H9 (cell line): ENCODE data around the gene PREX1. TPM values are rescaled to one million over a fixed set of nuclear protein-coding genes. Genes with fewer than 3 reads are reported as not detected.

Experiments used
- DNase-seq: peaks from one replicate; pipeline ENCODE4 v3.0.0-alpha.2; 2017
- H2AFZ ChIP-seq: one replicate; pipeline ENCODE4 v1.6.1; 2013; ENCODE audit warnings: mild to moderate bottlenecking, low read length, control low read depth, moderate library complexity
- H2AK5ac ChIP-seq: 2 replicates; pipeline ENCODE4 v1.6.1; 2013; ENCODE audit warnings: low read length, control low read depth, mixed read lengths; ENCODE audit not compliant: insufficient read length
- H2BK120ac ChIP-seq: one replicate; pipeline ENCODE4 v1.6.1; 2013; ENCODE audit warnings: low read depth, mild to moderate bottlenecking, low read length, control low read depth, inconsistent platforms; ENCODE audit not compliant: poor library complexity, severe bottlenecking
- H2BK12ac ChIP-seq: 2 replicates; pipeline ENCODE4 v1.6.1; 2013; ENCODE audit warnings: low read length, control low read depth, mixed read lengths, low read depth; ENCODE audit not compliant: insufficient read length
- H2BK15ac ChIP-seq: 2 replicates; pipeline ENCODE4 v1.6.1; 2013; ENCODE audit warnings: low read depth, low read length, control low read depth
- H2BK20ac ChIP-seq: one replicate; pipeline ENCODE4 v1.6.1; 2013; ENCODE audit warnings: low read depth, mild to moderate bottlenecking, low read length, control low read depth, inconsistent platforms; ENCODE audit not compliant: poor library complexity, severe bottlenecking
- H2BK5ac ChIP-seq: 2 replicates; pipeline ENCODE4 v1.6.1; 2013; ENCODE audit warnings: low read length, control low read depth, mixed read lengths; ENCODE audit not compliant: insufficient read length
- H3K14ac ChIP-seq: 2 replicates; pipeline ENCODE4 v1.6.1; 2013; ENCODE audit warnings: low read length, control low read depth; ENCODE audit not compliant: insufficient read depth
- H3K18ac ChIP-seq: 2 replicates; pipeline ENCODE4 v1.6.1; 2013; ENCODE audit warnings: low read depth, mild to moderate bottlenecking, mixed read lengths, low read length, control low read depth; ENCODE audit not compliant: insufficient read length
- H3K23ac ChIP-seq: 2 replicates; pipeline ENCODE4 v1.6.1; 2013; ENCODE audit warnings: low read length, control low read depth, mixed read lengths, low read depth; ENCODE audit not compliant: insufficient read length
- H3K23me2 ChIP-seq: 2 replicates; pipeline ENCODE4 v1.6.1; 2013; ENCODE audit warnings: low read depth, mild to moderate bottlenecking, mixed read lengths, low read length, control low read depth; ENCODE audit not compliant: insufficient read length, poor library complexity, severe bottlenecking
- H3K27ac ChIP-seq: 2 replicates; pipeline ENCODE4 v1.5.1; 2013; ENCODE audit warnings: low read length, control low read depth, mixed read lengths, low read depth; ENCODE audit not compliant: insufficient read length
- H3K27me3 ChIP-seq: 2 replicates; pipeline ENCODE4 v1.6.1; 2013; ENCODE audit warnings: low read length, control low read depth, inconsistent platforms; ENCODE audit not compliant: insufficient read depth
- H3K4ac ChIP-seq: 2 replicates; pipeline ENCODE4 v1.6.1; 2013; ENCODE audit warnings: low read depth, mild to moderate bottlenecking, control low read depth, inconsistent platforms, low read length, moderate library complexity
- H3K4me1 ChIP-seq: 2 replicates; pipeline ENCODE4 v1.6.1; 2013; ENCODE audit warnings: low read length, control low read depth, inconsistent platforms; ENCODE audit not compliant: insufficient read depth
- H3K4me2 ChIP-seq: 2 replicates; pipeline ENCODE4 v1.6.1; 2013; ENCODE audit warnings: low read length, control low read depth, mixed read lengths; ENCODE audit not compliant: insufficient read length, insufficient read depth
- H3K56ac ChIP-seq: 2 replicates; pipeline ENCODE4 v1.6.1; 2013; ENCODE audit warnings: low read depth, mild to moderate bottlenecking, mixed read lengths, low read length, control low read depth; ENCODE audit not compliant: insufficient read length
- H3K79me1 ChIP-seq: 2 replicates; pipeline ENCODE4 v1.6.1; 2013; ENCODE audit warnings: low read depth, mild to moderate bottlenecking, moderate library complexity, low read length, control low read depth, inconsistent platforms; ENCODE audit not compliant: insufficient read depth, poor library complexity, severe bottlenecking
- H3K79me2 ChIP-seq: 2 replicates; pipeline ENCODE4 v1.6.1; 2013; ENCODE audit warnings: low read length, control low read depth, inconsistent platforms; ENCODE audit not compliant: insufficient read depth
- H3K9ac ChIP-seq: 2 replicates; pipeline ENCODE4 v1.6.1; 2013; ENCODE audit warnings: low read length, control low read depth, mixed read lengths; ENCODE audit not compliant: insufficient read length; ENCODE audit errors: extremely low read depth
- H3K9me3 ChIP-seq: one replicate; pipeline ENCODE4 v1.6.1; 2013; ENCODE audit warnings: low read depth, low read length, inconsistent platforms; ENCODE audit not compliant: control insufficient read depth
- H3T11ph ChIP-seq: one replicate; pipeline ENCODE4 v1.6.1; 2013; ENCODE audit warnings: mild to moderate bottlenecking, low read length, control low read depth, inconsistent platforms
- H4K20me1 ChIP-seq: one replicate; pipeline ENCODE4 v1.6.1; 2013; ENCODE audit not compliant: control insufficient read depth, insufficient read length, insufficient read depth
- H4K5ac ChIP-seq: 2 replicates; pipeline ENCODE4 v1.6.1; 2013; ENCODE audit warnings: low read depth, mild to moderate bottlenecking, mixed read lengths, low read length, control low read depth; ENCODE audit not compliant: insufficient read length
- H4K8ac ChIP-seq: replicated peaks from 2 replicates; pipeline ENCODE4 v1.6.1; 2013; ENCODE audit warnings: low read length, control low read depth, mixed read lengths, low read depth; ENCODE audit not compliant: insufficient read length
- H4K91ac ChIP-seq: 2 replicates; pipeline ENCODE4 v1.6.1; 2013; ENCODE audit warnings: low read depth, mild to moderate bottlenecking, moderate library complexity, mixed read lengths, low read length, control low read depth; ENCODE audit not compliant: insufficient read length
- H3K27ac Mint-ChIP-seq, 3 experiments: 2 replicates in 2 of 3; 3 replicates in 1 of 3; pipeline ENCODE4 v1.8.0; 2020 to 2021; ENCODE audit warnings: mixed read lengths in 3 of 3, mild to moderate bottlenecking in 1 of 3, moderate library complexity in 1 of 3
- H3K27me3 Mint-ChIP-seq: 2 replicates; pipeline ENCODE4 v1.8.0; 2021; ENCODE audit warnings: low read depth, mild to moderate bottlenecking, moderate library complexity, mixed read lengths
- H3K36me3 Mint-ChIP-seq, 3 experiments: 2 replicates in 2 of 3; 3 replicates in 1 of 3; pipeline ENCODE4 v1.8.0; 2020 to 2021; ENCODE audit warnings: low read depth in 3 of 3, mixed read lengths in 3 of 3; ENCODE audit not compliant: insufficient read depth in 1 of 3
- H3K4me1 Mint-ChIP-seq, 2 experiments: 2 replicates each; pipeline ENCODE4 v1.8.0; 2020; ENCODE audit warnings: mixed read lengths in 2 of 2
- H3K4me3 Mint-ChIP-seq, 2 experiments: 2 replicates in 1 of 2; 3 replicates in 1 of 2; pipeline ENCODE4 v1.8.0; 2020 to 2021; ENCODE audit warnings: mild to moderate bottlenecking in 2 of 2, mixed read lengths in 2 of 2, moderate library complexity in 1 of 2
- H3K9me3 Mint-ChIP-seq, 2 experiments: 2 replicates in 1 of 2; 3 replicates in 1 of 2; pipeline ENCODE4 v1.8.0; 2020; ENCODE audit warnings: mild to moderate bottlenecking in 2 of 2, mixed read lengths in 2 of 2, moderate library complexity in 1 of 2
- WGBS: extraction: QIAGEN DNeasy Blood & Tissue Kit; methylation state at CpG from one replicate; pipeline ENCODE4 v1.1.7; 2013; ENCODE audit warnings: missing lambda C conversion rate, low lambda C conversion rate, mixed read lengths; ENCODE audit not compliant: insufficient read length; ENCODE audit errors: extremely low coverage; 5-methylcytosine and 5-hydroxymethylcytosine counted together
- total RNA-seq: library from RNA; stranded (reverse); gene quantifications from 2 replicates; pipeline ENCODE4 v1.2.1, GENCODE V29; 2021
- TF ChIP-seq, protein P1 (sequence below): fragments of 200-600 bp; sonication (generic); conservative IDR thresholded peaks from 3 replicates; pipeline ENCODE4 v1.8.0; 2021; ENCODE audit warnings: antibody characterized with exemption, mild to moderate bottlenecking

The PREX1 gene
- total RNA-seq, 1 experiment from 2014 or later, result 6.6 TPM

DNA sequence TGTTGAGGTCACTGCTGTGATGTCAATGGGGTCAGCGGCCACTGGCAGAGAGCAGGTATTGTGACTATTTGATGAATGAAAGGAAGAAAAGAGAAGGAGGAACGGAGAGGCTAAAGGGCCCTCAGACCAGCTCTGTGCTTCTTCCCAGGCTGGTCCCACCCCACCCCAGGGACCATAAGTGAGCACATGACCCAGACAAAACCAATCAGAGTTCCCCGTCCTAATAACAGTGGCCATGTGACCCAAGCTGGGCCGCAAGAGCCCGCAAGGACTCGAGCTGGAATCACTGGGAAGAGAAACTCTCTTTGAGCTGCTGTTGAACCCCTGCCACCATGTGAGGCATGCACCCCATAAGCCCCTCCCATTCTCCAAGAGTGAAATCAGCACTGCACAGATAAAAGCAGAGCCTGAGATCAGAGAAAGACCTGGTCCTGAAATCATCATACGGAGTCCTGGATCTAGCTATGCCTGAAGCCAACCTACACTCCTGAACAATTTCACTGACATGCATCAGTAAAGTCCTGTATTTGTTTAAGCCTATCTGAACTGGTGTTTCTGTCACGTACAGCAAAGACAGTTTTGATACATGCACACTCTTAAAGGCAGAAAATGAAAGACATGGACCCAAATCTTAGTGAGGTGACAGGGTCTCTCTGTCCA is 90.2 kb downstream of the PREX1 start:
- Histone ChIP-seq H4K5ac (no peak overlapping the region), H3K18ac (no peak overlapping the region), H2BK120ac (no peak overlapping the region), H3K14ac (no peak overlapping the region), H3K56ac (no peak overlapping the region), H3K4me2 (no peak overlapping the region), H3K9ac (no peak overlapping the region), H3K4me1 (no peaks in the 10 kb centered on the region), H3T11ph (no peak overlapping the region), H4K91ac (no peak overlapping the region), H3K27ac (no peak overlapping the region), H4K20me1 (no peaks in the 10 kb centered on the region), H3K23ac (no peak overlapping the region), H3K4ac (no peak overlapping the region), H3K23me2 (no peaks in the 10 kb centered on the region), H3K79me1 (no peaks in the 10 kb centered on the region), H2BK15ac (no peak overlapping the region), H2BK5ac (no peak overlapping the region), H3K27me3 (no peaks in the 10 kb centered on the region), H2BK12ac (no peak overlapping the region), H2BK20ac (no peak overlapping the region), H3K9me3 (no peaks in the 10 kb centered on the region), H2AK5ac (no peak overlapping the region), H2AFZ (no peak overlapping the region), H3K79me2 (no peaks in the 10 kb centered on the region), H4K8ac (no peak overlapping the region)
- peaks cover 6 to 18% of the 10 kb centered on the region in 2 experiments; a peak in 3 of 4 replicates for H3K4me1 Mint-ChIP-seq
- H3K36me3 Mint-ChIP-seq, result no peaks in the 10 kb centered on the region; a peak in 1 of 7 replicates
- no CpG with 5 or more reads among the region's 8 CpGs for WGBS
- DNase-seq, result no peak
- TF ChIP-seq, protein P1, sequence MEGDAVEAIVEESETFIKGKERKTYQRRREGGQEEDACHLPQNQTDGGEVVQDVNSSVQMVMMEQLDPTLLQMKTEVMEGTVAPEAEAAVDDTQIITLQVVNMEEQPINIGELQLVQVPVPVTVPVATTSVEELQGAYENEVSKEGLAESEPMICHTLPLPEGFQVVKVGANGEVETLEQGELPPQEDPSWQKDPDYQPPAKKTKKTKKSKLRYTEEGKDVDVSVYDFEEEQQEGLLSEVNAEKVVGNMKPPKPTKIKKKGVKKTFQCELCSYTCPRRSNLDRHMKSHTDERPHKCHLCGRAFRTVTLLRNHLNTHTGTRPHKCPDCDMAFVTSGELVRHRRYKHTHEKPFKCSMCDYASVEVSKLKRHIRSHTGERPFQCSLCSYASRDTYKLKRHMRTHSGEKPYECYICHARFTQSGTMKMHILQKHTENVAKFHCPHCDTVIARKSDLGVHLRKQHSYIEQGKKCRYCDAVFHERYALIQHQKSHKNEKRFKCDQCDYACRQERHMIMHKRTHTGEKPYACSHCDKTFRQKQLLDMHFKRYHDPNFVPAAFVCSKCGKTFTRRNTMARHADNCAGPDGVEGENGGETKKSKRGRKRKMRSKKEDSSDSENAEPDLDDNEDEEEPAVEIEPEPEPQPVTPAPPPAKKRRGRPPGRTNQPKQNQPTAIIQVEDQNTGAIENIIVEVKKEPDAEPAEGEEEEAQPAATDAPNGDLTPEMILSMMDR, result no peak
- no peak overlapping the region for H3K4me3 Mint-ChIP-seq
- peak overlapping the region in 1 of 3 experiments; percentile 7; a peak in 2 of 7 replicates for H3K27ac Mint-ChIP-seq
- no peaks in the 10 kb centered on the region for H3K27me3 Mint-ChIP-seq
- H3K9me3 Mint-ChIP-seq, result no peaks in the 10 kb centered on the region
